Measurements from ENCODE around the gene RALB.
"Not testable (repeated sequence)": the region's sequence is repeated elsewhere in the genome, so short reads cannot be mapped to it uniquely, and the experiment has no call there.

RALB gene

GRCh38 chr2:120243875-120244553, 8.6 kb upstream of the RALB start:
- no peak for DNase-seq (ENCODE audit: low spot score)

GRCh38 chr2:120244656-120245519, 7.8 kb upstream of the RALB start:
- DNase-seq (ENCODE audit: low spot score): no peak

GRCh38 chr2:120245520-120246332, 6.9 kb upstream of the RALB start:
- DNase-seq (ENCODE audit: low spot score): no peak

GRCh38 chr2:120246546-120247300, 5.9 kb upstream of the RALB start:
- no peak for DNase-seq (ENCODE audit: low spot score)

GRCh38 chr2:120247851-120248250, 4.8 kb upstream of the RALB start:
- DNase-seq (ENCODE audit: low spot score): no peak

GRCh38 chr2:120250640-120251039, 2.0 kb upstream of the RALB start:
- no peak for DNase-seq (ENCODE audit: low spot score)

GRCh38 chr2:120251078-120251477, 1.6 kb upstream of the RALB start:
- no peak for DNase-seq (ENCODE audit: low spot score)

GRCh38 chr2:120251880-120252224, 800 bp upstream of the RALB start:
- no peak for DNase-seq (ENCODE audit: low spot score)

- DNase-seq (ENCODE audit: low spot score): no peak
These were observed 600 bp downstream of the RALB start for GRCh38 chr2:120253021-120253882.

- DNase-seq (ENCODE audit: low spot score): no peak
These were observed 1.5 kb downstream of the RALB start for GRCh38 chr2:120254178-120254577.

- DNase-seq (ENCODE audit: low spot score): no peak
These were observed 2.4 kb downstream of the RALB start for GRCh38 chr2:120255071-120255470.

GRCh38 chr2:120255986-120256650, 3.5 kb downstream of the RALB start:
- DNase-seq (ENCODE audit: low spot score): no peak

GRCh38 chr2:120256651-120257000, 4.0 kb downstream of the RALB start:
- DNase-seq (ENCODE audit: low spot score): no peak

- DNase-seq (ENCODE audit: low spot score): no peak
These were observed 4.9 kb downstream of the RALB start for GRCh38 chr2:120257522-120257921.

- no peak for DNase-seq (ENCODE audit: low spot score)
These were observed 5.5 kb downstream of the RALB start for GRCh38 chr2:120258196-120258595.

GRCh38 chr2:120259939-120260338, 7.3 kb downstream of the RALB start:
- DNase-seq (ENCODE audit: low spot score): not testable (repeated sequence)

GRCh38 chr2:120260736-120261135, 8.1 kb downstream of the RALB start:
- DNase-seq (ENCODE audit: low spot score): no peak

- DNase-seq (ENCODE audit: low spot score): no peak
These were observed 8.8 kb downstream of the RALB start for GRCh38 chr2:120261387-120262006.

- no peak for DNase-seq (ENCODE audit: low spot score)
These were observed 9.5 kb downstream of the RALB start for GRCh38 chr2:120262150-120262549.
